ENCODE results near the gene KRT16. TPM values are rescaled to one million over a fixed set of nuclear protein-coding genes. Genes with fewer than 3 reads are reported as not detected.

The KRT16 gene
- total and polyA plus RNA-seq, 10 of the 15 experiments (the other 5 are each of a cell fraction or from before 2014, with no cell fraction given) = 0.07 TPM; not detected in 9

- TF ChIP-seq EP300 (IDR thresholded peaks at IDR 0.05; ENCODE audit: borderline replicate concordance in 1 of 2, control insufficient read depth in 1 of 2, low read depth in 2 of 2, low read length in 2 of 2) = no peak
- TF ChIP-seq ZBTB33 (IDR thresholded peaks at IDR 0.05) = no peak
- no peak for TF ChIP-seq YY1 (IDR thresholded peaks at IDR 0.05; ENCODE audit: low read depth, low read length)
- TF ChIP-seq ZNF217 (IDR thresholded peaks at IDR 0.05) = no peak
- TF ChIP-seq, protein P1, sequence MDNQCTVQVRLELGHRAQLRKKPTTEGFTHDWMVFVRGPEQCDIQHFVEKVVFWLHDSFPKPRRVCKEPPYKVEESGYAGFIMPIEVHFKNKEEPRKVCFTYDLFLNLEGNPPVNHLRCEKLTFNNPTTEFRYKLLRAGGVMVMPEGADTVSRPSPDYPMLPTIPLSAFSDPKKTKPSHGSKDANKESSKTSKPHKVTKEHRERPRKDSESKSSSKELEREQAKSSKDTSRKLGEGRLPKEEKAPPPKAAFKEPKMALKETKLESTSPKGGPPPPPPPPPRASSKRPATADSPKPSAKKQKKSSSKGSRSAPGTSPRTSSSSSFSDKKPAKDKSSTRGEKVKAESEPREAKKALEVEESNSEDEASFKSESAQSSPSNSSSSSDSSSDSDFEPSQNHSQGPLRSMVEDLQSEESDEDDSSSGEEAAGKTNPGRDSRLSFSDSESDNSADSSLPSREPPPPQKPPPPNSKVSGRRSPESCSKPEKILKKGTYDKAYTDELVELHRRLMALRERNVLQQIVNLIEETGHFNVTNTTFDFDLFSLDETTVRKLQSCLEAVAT (IDR thresholded peaks at IDR 0.05) = no peak
- no peak for TF ChIP-seq ZNF622 (IDR thresholded peaks at IDR 0.05)
- TF ChIP-seq SREBF1 (IDR thresholded peaks at IDR 0.05; ENCODE audit: low read length) = no peak
Measured at GRCh38 chr17:41638194-41638593, 25.6 kb upstream of the KRT16 start (continued).

GRCh38 chr17:41636652-41637051, 24.1 kb upstream of the KRT16 start:
- H3K4me2 ChIP-seq (ENCODE audit: control insufficient read depth, insufficient read depth) = no peak overlapping the region
- CTCF ChIA-PET = interaction anchor here (0.5 kb wide), 1 partner anchor 1113 kb away, joined by 3 read pairs; no protein-coding TSS in a partner anchor
- no peaks in the 10 kb centered on the region for H4K20me1 ChIP-seq (ENCODE audit: control insufficient read depth, insufficient read depth)
- WGBS (ENCODE audit: insufficient coverage, insufficient replicate concordance, low lambda C conversion rate, missing lambda C conversion rate) = 64% methylated on average over 7 of the region's 9 CpGs
- ATAC-seq (no peak), FAIRE-seq (no peak), DNase-seq (ENCODE audit: low read depth, low spot score) (no peak)
- in situ Hi-C loops (cut with MboI) = no loop called here
- no peak overlapping the region for H3K9ac ChIP-seq (ENCODE audit: control insufficient read depth, insufficient read depth, low read length)
- H3K9me3 ChIP-seq (replicated peaks; ENCODE audit: control insufficient read depth, insufficient read depth, low read length) = no peaks in the 10 kb centered on the region
- no peaks in the 10 kb centered on the region for H3K4me1 ChIP-seq (ENCODE audit: control insufficient read depth, insufficient read depth, low read length)
- SMC1A ChIA-PET (ENCODE audit: uncharacterized antibody, unreplicated experiment) = no interaction called here
- no peaks in the 10 kb centered on the region for H3K79me2 ChIP-seq (ENCODE audit: control insufficient read depth, insufficient read depth, low read length)
- no peaks in the 10 kb centered on the region for H3K36me3 ChIP-seq (ENCODE audit: control insufficient read depth in 2 of 2, insufficient read depth in 2 of 2, low read length in 1 of 2)
- RAD21 ChIA-PET (ENCODE audit: unreplicated experiment) = no interaction called here
- intact Hi-C loops (cut with micrococcal nuclease; ENCODE audit: unreplicated experiment) = no loop called here
- BruUV-seq (replicated peaks) = no TSS peak
- H2AFZ ChIP-seq (ENCODE audit: control insufficient read depth, low read depth, low read length) = no peak overlapping the region
- H3K27me3 ChIP-seq (replicated peaks in 1 of 2; ENCODE audit: control insufficient read depth in 2 of 2, insufficient read depth in 2 of 2, low read length in 1 of 2) = no peaks in the 10 kb centered on the region; a peak in 1 of 4 replicates
- no peak overlapping the region for H3K4me3 ChIP-seq
- no peak overlapping the region for H3K27ac ChIP-seq (ENCODE audit: control insufficient read depth, insufficient read depth)
- POLR2A ChIA-PET = no interaction called here
- TF ChIP-seq, protein P2, sequence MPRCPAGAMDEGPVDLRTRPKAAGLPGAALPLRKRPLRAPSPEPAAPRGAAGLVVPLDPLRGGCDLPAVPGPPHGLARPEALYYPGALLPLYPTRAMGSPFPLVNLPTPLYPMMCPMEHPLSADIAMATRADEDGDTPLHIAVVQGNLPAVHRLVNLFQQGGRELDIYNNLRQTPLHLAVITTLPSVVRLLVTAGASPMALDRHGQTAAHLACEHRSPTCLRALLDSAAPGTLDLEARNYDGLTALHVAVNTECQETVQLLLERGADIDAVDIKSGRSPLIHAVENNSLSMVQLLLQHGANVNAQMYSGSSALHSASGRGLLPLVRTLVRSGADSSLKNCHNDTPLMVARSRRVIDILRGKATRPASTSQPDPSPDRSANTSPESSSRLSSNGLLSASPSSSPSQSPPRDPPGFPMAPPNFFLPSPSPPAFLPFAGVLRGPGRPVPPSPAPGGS (IDR thresholded peaks at IDR 0.05; ENCODE audit: borderline replicate concordance, insufficient read depth, low read depth, low read length, poor library complexity, severe bottlenecking) = no peak
- TF ChIP-seq, protein P3, sequence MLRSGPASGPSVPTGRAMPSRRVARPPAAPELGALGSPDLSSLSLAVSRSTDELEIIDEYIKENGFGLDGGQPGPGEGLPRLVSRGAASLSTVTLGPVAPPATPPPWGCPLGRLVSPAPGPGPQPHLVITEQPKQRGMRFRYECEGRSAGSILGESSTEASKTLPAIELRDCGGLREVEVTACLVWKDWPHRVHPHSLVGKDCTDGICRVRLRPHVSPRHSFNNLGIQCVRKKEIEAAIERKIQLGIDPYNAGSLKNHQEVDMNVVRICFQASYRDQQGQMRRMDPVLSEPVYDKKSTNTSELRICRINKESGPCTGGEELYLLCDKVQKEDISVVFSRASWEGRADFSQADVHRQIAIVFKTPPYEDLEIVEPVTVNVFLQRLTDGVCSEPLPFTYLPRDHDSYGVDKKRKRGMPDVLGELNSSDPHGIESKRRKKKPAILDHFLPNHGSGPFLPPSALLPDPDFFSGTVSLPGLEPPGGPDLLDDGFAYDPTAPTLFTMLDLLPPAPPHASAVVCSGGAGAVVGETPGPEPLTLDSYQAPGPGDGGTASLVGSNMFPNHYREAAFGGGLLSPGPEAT (IDR thresholded peaks at IDR 0.05; ENCODE audit: low read depth) = no peak
- TF ChIP-seq NR2F1 (conservative IDR thresholded peaks at IDR 0.05) (no peak), ZBED1 (IDR thresholded peaks at IDR 0.05; ENCODE audit: borderline replicate concordance) (no peak), ZNF207 (IDR thresholded peaks at IDR 0.05; ENCODE audit: borderline replicate concordance) (no peak), E4F1 (IDR thresholded peaks at IDR 0.05; ENCODE audit: borderline replicate concordance, partially characterized antibody) (no peak), JUNB (IDR thresholded peaks at IDR 0.05) (no peak), KDM1A (IDR thresholded peaks at IDR 0.05; ENCODE audit: borderline replicate concordance) (no peak)
